Chondrocyte (in vitro differentiated cells): ENCODE results near the gene SCAANT1. TPM values are rescaled to one million over a fixed set of nuclear protein-coding genes. Genes with fewer than 3 reads are reported as not detected.
A peak's percentile ranks its signal among the peaks of the same experiment; 100 is the strongest.

Experiments
- DNase-seq: peaks from one replicate; pipeline ENCODE4 v3.0.0; 2021; ENCODE audit warnings: mixed read lengths, low spot score
- H3K27ac Mint-ChIP-seq: one replicate; pipeline ENCODE4 v1.8.0; 2021; ENCODE audit warnings: mild to moderate bottlenecking, moderate library complexity, mixed read lengths; ENCODE audit not compliant: unreplicated experiment
- H3K27me3 Mint-ChIP-seq: 2 replicates; pipeline ENCODE4 v1.8.0; 2021; ENCODE audit warnings: low read depth, mixed read lengths
- H3K36me3 Mint-ChIP-seq: 2 replicates; pipeline ENCODE4 v1.8.0; 2021; ENCODE audit warnings: low read depth, mixed read lengths
- H3K4me1 Mint-ChIP-seq: 2 replicates; pipeline ENCODE4 v1.8.0; 2021; ENCODE audit warnings: low read depth, mild to moderate bottlenecking, mixed read lengths
- H3K4me3 Mint-ChIP-seq: one replicate; pipeline ENCODE4 v1.8.0; 2021; ENCODE audit warnings: mild to moderate bottlenecking, moderate library complexity, mixed read lengths; ENCODE audit not compliant: unreplicated experiment
- H3K9me3 Mint-ChIP-seq: 2 replicates; pipeline ENCODE4 v1.8.0; 2021; ENCODE audit warnings: low read depth, mixed read lengths
- CTCF ChIP-seq: fragments of 200-600 bp; sonication (generic); IDR thresholded peaks from 2 replicates; pipeline ENCODE4 v1.5.0; 2021; ENCODE audit warnings: antibody characterized with exemption, mild to moderate bottlenecking, moderate library complexity
- total RNA-seq: library from RNA; stranded (reverse); gene quantifications from 3 replicates; pipeline ENCODE4 v1.2.1, GENCODE V29; 2021

The SCAANT1 gene
- total RNA-seq, 1 donor from 2014 or later = not detected

- H3K36me3 Mint-ChIP-seq = no peaks in the 10 kb centered on the region
- H3K4me3 Mint-ChIP-seq = no peak overlapping the region
- no peak overlapping the region for H3K27ac Mint-ChIP-seq
- TF ChIP-seq CTCF = no peak
- H3K27me3 Mint-ChIP-seq = no peaks in the 10 kb centered on the region
- no peak for DNase-seq
- H3K9me3 Mint-ChIP-seq = no peaks in the 10 kb centered on the region
- peaks cover 30% of the 10 kb centered on the region for H3K4me1 Mint-ChIP-seq
These were observed 31.5 kb downstream of the SCAANT1 start for GRCh38 chr3:63880653-63881052.

- H3K4me3 Mint-ChIP-seq = no peak overlapping the region
- peaks cover 34% of the 10 kb centered on the region for H3K4me1 Mint-ChIP-seq
These were observed 33.7 kb downstream of the SCAANT1 start for GRCh38 chr3:63878394-63879060.

GRCh38 chr3:63877737-63878393, 34.3 kb downstream of the SCAANT1 start:
- no peak overlapping the region for H3K4me3 Mint-ChIP-seq
- no peaks in the 10 kb centered on the region for H3K27me3 Mint-ChIP-seq
- no peaks in the 10 kb centered on the region for H3K36me3 Mint-ChIP-seq
- H3K27ac Mint-ChIP-seq = peak overlapping the region; percentile 27
- no peaks in the 10 kb centered on the region for H3K9me3 Mint-ChIP-seq
- peaks cover 34% of the 10 kb centered on the region for H3K4me1 Mint-ChIP-seq
- DNase-seq = no peak
- no peak for TF ChIP-seq CTCF

More at GRCh38 chr3:63878394-63879060, 33.7 kb downstream of the SCAANT1 start:
- Mint-ChIP-seq H3K36me3 (no peaks in the 10 kb centered on the region), H3K27me3 (no peaks in the 10 kb centered on the region), H3K27ac (peak overlapping the region; percentile 27), H3K9me3 (no peaks in the 10 kb centered on the region)
- no peak for TF ChIP-seq CTCF
- DNase-seq = no peak

- H3K4me3 Mint-ChIP-seq = no peak overlapping the region
- DNase-seq = no peak
- no peaks in the 10 kb centered on the region for H3K27me3 Mint-ChIP-seq
- H3K27ac Mint-ChIP-seq = no peak overlapping the region
- H3K4me1 Mint-ChIP-seq = peaks cover 41% of the 10 kb centered on the region
- H3K36me3 Mint-ChIP-seq = no peaks in the 10 kb centered on the region
- no peaks in the 10 kb centered on the region for H3K9me3 Mint-ChIP-seq
- TF ChIP-seq CTCF = no peak
These were observed 35.9 kb downstream of the SCAANT1 start for GRCh38 chr3:63876260-63876659.

GRCh38 chr3:63875510-63875909, 36.7 kb downstream of the SCAANT1 start:
- Mint-ChIP-seq H3K27ac (no peak overlapping the region), H3K36me3 (no peaks in the 10 kb centered on the region), H3K27me3 (no peaks in the 10 kb centered on the region), H3K4me3 (no peak overlapping the region), H3K4me1 (peaks cover 43% of the 10 kb centered on the region), H3K9me3 (no peaks in the 10 kb centered on the region)
- no peak for TF ChIP-seq CTCF
- no peak for DNase-seq
